Amniotic epithelial cell (primary cell): Measurements from ENCODE around the gene ACACA.

Source experiments
- DNase-seq: peaks from one replicate; pipeline ENCODE4 v3.0.0-alpha.2; 2010; ENCODE audit warnings: low read depth

The ACACA gene

DNA sequence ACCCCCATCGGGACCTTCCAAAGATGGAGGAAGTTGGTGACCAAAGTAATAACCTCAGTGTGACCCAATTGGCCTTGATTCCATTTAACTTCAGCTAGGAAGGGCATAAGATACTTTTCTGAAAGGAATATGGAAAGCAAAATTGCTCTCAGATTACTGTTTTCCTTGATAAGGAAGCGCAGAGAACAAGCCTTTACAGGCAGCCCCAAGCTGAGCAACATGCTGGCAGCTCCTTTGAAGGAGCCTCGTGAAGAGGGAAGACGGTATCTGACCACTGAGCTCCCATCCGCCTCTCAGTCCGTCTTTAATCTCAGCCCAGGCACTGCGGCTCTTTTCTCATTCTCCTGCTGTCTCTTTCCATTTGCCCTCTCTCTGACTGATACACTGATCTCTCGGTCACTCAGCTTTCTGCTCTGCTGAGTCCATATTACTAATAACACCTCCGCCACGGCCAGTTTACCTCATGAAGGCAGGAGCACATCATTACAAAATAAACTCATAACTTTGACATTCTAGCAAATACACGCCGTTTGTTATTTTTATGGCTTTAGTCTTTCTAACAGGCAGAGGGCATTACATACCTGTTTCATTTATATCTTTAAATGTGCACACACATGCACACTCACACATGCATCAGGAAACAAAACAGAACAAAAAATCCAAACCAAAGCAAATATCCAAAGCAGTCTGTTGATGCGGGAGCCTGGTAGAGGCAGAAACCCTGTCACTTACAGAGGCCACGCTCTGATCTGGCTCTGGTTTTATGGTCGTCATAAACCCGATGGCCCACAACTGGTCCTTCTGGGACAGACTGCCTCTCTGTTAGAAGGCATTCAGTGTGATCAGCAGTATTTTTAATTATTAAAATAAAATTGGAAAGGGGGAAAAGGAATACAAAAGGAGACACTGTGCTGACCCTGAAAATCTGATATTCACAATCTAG lies 274.7 kb downstream of the ACACA start:
- DNase-seq = peak; percentile 11

DNA sequence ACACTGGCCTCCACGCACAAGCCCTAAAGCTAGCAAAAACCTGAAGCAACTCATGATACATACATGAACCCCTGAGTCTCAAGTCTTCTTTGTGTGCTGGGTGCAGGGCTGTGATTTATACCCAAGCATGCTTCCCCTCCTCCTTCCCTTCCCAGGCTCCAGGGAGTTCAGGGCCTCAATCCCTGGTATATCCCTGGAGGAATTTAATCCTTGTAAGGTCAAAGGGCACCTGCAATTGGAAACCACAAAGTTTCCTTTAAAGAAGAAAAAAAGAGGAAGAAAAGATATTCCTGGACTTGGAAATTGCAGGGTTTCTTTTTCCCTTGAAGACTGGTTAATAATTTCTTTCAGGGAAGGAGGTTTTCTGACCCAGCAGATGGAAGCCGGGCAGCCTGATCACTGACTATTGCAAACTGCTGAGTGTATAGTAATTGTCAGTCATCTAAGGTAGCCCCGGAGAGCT lies 275.6 kb downstream of the ACACA start:
- DNase-seq = peak; percentile 77

DNA sequence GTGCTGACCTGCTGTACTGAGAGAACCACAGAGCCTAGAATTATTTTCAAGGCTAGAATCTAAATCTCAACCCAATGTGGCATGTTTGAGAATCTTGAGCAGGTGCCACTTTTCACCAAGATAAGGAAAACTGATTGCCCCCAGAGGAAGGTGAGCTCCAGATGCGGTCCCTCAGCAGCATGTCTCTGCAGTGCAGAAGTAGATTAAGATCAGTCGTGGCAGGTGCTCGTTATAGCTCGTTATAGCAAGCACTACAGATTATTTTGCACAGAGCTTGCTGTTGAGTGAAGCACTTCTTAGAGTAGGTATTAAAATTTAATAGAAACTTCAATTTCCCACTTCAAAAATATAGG lies 281.8 kb downstream of the ACACA start:
- no peak for DNase-seq

GRCh38 chr17:37123941-37124820 lies 282.5 kb downstream of the ACACA start:
- peak; percentile 7 for DNase-seq

DNA sequence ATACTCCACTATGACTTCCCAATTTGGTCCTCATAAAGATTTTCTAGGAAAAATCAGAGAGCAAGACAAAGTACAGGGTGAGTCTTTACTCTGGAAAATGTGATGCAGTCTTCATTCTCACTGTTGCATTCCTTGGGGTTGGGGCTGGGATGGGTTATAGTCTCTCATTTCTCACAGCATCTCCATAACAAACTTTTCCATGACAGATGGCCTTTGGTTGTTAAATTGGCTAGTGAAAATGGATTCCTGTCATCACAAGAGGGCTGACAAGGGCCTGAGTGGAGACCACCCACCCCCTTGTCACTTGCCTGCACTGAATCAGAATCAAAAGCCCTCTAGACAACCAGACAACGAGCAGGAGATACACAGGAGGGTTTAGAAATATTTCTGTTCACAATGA lies 283.2 kb downstream of the ACACA start:
- no peak for DNase-seq

- no peak for DNase-seq
These were observed 285.0 kb downstream of the ACACA start for GRCh38 chr17:37121616-37122015.

GRCh38 chr17:37118366-37119137 lies 288.1 kb downstream of the ACACA start:
- DNase-seq = no peak

DNA sequence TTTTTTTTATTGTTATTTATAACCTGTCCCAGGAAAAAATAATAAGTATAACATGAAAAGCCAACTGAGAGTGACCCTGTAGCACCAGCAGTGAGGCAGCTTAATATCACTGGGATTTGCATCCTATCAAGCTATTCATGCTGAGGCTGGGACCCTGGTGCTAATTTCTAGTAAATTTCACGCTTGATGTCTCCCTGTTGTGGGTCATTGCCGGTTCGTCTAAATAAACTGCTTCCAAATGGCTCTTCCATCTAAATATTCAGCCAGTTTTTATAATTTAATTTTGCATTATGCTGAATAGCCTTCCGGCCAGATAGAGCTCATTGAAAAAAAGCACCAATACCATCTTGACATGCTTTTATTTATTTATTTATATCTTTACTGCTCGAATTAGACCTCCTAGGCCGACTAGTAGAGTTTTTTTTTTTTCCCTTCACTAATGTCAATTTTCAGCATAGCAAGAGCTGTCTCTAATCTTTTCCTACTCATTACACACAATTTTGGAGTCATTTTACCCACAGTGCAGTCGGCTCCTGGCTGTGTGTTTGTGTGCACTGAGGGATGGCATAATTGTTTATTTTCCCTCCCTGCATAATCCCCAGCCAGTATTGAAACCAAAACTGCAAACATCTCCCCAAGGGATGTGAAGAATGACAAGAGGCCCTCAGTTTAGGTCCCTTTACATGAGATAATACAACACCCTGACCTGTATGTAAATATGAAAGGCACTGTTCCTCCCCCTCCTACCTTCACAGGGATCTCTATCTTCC lies 289.1 kb downstream of the ACACA start:
- DNase-seq = no peak

DNA sequence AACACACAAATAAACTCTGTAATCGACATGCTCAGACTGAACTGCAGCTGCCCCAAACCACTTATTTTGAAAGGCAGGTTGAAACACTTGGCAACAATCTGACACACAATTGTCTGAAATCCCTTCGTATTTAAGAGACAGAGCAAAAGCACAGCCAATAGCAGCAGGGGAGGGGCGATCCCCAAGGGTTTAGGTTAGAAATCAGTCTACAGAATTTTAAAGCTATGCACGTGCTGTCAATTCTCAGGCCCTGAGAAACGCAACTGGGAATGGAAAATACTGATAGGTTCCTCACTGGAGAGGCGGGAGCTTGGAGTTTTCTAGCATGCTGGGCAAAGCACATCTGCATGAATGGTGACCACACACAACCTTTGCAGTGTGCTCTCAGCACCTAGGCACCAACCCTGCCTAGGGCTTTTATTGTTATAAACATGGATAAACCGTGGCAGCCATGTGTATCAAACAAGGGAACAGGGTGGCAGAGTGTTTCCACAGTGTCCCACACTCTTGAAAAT lies 289.9 kb downstream of the ACACA start:
- no peak for DNase-seq

- no peak for DNase-seq
These were observed 295.3 kb downstream of the ACACA start for GRCh38 chr17:37111329-37111728.

DNA sequence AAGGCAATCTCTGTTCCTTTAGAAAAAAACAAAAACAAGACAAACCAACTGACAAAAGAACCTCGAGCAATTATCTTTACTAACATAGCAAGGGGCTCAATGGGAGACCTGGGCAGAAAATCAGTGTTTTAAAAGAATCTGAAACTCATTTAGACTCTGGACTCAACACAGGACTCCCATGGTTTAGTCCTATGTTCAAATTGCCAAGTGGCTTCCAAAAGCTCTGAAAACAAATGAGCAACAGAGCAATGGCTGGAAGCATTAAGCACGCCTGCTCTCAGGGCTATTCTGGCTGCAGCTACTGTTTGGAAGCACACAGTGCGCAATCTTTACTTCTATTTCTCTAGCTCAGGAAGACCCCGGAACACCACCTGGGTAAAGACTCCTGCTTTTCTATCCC lies 295.9 kb downstream of the ACACA start:
- DNase-seq = no peak

- no peak for DNase-seq
These were observed 296.6 kb downstream of the ACACA start for GRCh38 chr17:37109731-37110710.

- no peak for DNase-seq
These were observed 297.5 kb downstream of the ACACA start for GRCh38 chr17:37109106-37109505.

GRCh38 chr17:37107406-37108083 lies 299.1 kb downstream of the ACACA start:
- no peak for DNase-seq

DNA sequence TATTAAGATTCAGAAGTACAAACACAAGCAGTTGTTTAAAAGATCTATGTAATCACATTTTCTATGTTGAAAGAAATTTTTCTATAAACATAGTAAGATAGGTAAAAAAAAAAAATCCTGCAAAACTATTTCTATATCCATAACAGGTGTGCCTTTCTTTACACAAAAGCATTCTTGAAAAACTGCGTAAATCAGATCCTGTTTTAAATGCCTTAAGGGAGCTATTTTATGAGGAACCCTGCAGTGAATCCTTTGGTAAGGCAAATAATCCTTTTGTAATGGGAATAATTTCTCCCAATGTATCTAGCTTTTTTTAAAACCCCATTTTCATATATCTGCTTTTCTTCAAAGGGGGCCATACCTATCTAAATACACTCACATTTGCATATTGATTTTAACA lies 300.6 kb downstream of the ACACA start:
- no peak for DNase-seq

DNA sequence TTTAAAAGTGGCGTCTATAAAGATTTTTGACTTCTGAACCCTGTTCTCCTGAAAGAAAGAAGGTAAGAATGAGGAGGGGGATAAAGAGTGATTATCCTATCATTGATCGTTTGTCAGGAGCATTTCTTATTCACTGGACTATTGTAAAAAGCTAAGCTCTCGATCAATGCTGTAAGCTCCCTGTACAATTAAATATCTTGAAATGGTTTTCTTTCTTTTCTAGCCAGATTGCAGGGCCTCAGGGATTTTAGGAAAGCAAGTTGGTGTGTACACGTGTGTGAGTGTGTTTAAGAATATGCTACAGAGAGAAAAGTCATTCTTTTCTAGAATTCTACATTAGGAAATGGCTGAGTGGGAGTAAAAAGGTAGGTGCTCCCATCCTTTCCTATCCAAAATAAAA lies 303.4 kb downstream of the ACACA start:
- no peak for DNase-seq

GRCh38 chr17:37101306-37101705 lies 305.3 kb downstream of the ACACA start:
- DNase-seq = no peak

DNA sequence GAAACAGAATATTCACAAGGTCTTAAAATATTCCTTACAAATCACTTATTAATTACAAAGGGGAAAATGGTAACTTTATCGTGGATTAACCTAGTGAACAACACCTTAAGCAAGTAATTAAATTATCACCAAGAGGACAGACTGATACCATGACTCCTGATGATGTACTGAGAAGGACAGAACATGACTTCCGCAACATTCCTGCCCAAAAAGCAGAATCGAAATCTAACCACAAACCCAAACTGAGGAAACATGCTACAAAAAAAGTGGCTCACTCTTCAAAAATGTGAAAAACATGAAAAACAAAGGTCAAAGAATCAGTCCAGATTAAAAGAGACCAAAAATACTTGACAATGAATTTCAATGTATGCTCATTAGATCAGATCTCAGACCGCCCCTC lies 306.4 kb downstream of the ACACA start:
- DNase-seq = peak; percentile 47

DNA sequence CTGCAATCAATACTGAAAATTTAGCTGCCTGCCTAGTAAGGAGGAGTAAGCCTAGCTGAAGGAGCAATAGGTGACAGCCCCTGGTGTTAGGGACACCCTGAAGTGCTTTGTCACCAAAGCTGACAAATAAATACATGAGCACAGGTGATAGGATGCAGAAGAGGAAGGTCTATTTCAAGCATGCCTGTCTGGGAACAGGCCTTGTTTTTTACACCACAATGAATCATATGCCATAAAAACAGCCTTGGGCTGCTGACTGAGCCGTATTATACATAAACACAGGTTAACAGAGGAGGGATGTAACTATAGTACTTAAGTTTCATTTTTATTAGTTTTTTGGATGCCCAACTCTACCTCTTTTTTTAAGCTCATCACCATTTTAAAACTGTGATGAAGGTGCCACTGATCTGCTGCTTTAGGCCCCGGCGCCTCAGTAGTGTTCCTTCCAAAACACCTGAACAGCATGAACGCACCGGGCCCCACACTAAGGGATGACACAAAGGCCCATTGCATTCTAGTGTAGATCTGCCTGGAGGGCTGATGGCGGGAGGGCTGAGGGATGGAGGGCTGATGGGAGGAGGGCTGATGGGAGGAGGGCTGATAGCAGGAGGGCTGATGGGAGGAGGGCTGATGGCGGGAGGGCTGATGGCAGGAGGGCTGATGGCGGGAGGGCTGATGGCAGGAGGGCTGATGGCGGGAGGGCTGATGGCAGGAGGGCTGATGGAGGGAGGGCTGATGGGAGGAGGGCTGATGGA lies 307.5 kb downstream of the ACACA start:
- peak; percentile 58 for DNase-seq
